GM18870 (cell line): Measurements from ENCODE around the gene MEIS2.

ENCODE experiments used
- ATAC-seq: cut with Tn5 transposase; IDR thresholded peaks from one replicate; pipeline ENCODE4 v1.9.1; 2021; ENCODE audit warnings: moderate library complexity; ENCODE audit not compliant: unreplicated experiment

Gene MEIS2

DNA sequence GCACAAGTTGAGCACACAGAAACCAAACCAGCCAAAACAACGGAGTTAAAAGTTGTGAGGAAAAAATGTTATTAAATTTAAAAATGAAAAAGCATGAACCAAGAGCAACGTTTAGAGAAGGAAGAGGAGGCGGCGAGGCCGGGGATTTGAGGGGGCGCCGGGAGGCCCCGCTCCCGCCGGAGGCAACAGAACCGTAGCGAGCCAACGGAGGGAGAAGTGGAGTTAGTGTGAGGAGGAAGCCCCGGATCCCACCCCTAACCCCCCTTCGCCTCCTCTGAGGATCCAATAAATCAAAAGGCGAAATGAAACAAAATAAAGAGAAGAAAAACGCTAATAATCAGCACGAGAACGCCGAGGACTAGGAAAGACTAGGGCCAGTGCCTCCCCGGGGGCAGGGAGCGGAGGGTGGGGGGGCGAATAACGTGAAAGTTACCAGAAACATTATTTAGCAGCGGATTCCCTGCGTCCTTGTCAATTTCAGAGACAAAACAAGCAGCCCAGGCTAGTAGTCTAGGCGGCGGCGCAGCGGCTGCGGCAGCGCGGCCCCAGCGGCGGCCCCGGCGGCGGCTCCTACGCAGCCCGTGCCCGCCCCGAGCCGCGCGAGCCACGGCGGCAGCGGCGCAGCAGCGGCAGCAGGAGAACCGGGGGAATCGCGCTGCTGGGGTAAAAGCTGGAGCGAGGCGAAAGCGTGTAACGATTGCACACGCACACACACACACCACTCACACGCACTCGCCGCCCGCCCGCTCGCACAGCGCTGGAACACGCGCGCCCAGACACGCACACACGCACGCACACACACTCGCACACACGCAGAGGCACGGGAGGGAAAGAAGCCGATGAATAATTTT, 1.7 kb downstream of the MEIS2 start:
- ATAC-seq: no peak

DNA sequence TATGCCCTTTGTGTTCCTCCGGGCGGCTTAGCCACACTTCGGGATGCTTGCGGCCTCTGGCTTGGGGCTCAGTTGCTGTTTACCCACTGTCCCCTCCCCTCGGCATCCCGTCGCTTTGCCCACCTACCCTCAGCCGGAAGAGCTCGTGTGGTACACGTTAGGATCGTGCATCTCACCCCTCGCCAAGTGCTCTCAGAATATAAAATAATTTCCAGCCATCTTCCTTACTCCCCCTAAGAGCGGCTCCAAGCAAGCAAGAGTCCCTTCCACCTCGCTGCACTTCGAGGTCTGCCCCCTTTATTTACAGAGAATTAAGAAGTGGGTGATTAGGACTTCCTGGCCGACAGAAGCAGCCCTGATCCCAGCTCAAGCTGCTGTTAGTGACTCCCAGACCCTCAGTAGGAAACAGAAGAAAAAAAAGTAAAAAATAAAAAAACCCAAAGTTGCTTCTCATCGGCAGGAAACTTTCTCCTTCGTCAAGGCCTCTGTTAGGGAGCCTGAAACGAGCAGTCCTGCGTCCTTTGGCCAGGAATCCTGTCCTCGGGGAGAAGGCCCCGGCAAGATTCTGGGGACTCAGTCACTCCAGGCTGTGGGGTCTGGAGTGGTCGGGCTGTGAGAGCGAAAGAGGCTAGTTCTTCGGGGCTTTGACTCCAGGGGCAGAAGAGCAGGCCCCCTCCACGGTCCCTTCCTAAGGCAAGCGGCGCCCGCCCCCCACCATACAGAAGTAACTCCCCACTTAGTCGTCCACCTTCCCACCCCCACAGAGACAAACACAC, 3.0 kb downstream of the MEIS2 start:
- ATAC-seq: no peak

DNA sequence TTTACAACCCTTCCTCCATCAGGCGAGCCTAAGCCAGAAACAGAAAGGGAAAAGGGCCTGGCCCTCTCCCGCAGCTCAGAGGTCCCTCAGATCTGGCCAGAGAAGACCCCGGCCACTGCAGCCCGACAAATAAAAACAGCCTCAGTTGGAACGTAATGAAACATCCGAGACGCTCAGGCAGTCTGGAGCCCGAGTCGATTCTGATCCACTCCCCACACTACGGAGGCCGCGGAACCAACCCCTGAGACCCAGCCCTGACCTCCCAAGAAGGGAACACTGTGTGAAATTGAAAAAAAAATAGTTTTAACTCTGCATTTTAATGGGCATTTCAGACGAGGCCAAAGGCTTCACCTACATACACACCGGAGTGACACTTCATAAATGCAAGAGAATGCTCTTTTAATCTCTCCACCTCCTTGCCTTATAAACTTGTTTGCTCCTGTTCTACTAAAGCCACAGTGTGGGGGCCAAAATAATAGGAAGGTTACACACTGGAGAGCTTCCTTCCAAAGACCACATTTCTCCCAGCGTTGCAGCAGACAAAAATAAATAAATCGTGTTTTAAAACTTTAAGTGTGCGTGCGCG, 3.7 kb downstream of the MEIS2 start:
- no peak for ATAC-seq

DNA sequence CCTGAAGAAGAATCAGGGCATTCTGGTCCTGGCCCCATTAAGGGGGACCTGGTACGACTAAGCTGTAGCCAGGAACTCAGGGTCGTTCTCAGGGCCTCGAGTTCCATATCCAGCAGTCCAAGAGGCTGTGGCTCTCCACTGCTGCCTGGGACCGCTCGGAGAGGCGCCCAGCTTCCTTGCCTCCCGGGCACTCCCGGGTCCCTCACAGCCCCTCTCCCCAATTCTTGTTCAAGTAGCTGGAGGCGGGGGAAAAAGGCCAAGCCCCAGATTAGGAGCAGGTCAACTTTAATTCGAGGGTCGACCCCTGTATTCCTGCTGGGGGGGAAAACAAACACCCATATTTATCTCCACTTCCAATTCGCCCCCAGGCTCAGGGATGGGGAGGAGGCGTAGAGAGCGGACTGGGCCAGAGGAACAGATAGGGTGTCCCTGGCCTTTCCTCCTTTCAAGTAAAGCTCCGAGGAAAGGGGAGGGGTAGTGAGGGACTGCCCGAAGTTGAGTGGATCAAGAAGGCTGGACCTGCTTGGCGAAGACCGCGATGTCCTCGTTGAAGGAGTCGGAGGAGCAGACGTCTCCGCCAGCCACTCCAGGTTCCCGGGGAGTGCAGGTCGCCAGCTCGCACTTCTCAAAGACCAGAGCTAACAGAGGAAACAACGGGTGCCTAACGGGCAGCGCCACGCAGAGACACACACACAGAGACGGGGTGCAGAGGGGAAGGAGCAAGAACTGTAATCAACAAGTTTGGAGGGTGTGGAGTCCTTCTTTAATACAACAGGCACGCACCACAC, 4.4 kb downstream of the MEIS2 start:
- ATAC-seq: no peak

DNA sequence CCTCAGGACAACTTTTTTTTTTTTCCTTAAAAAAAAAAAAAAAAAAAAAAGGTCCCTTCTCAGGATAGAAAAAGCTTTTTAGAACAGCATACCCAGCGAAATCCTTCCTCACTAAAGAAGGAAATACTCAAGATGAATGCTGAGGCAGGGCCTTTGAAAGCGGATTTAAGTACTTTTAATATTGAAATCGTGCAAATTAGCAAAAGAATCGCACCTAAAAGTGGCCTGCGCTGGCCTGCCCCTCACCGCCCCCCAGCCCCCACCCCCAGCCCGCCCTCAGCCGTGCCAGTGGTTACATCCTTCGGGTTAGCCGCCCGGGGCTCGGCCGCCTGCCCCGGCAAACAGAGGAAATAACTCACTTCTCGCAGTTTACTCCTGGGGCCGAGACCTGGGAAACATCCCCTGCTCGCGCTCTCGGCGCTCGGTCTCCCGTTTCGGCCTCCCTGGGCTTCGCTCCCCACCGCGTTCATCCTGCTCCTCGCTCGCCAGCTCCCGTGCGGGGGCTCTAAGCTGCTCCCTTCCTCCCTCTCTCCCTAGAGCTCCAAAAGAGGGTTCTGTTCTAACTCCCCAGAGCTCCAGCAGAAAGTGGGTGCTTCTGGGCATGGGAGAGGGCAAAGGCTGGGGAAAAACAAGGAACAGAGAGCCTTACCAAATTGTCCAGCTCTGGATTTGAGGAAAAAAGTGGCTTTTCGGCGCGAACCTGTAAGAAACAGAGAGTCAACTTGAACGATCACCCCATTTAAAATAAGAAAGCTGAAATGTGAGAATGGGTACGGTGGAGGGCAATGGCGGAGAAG, 5.2 kb downstream of the MEIS2 start:
- no peak for ATAC-seq

DNA sequence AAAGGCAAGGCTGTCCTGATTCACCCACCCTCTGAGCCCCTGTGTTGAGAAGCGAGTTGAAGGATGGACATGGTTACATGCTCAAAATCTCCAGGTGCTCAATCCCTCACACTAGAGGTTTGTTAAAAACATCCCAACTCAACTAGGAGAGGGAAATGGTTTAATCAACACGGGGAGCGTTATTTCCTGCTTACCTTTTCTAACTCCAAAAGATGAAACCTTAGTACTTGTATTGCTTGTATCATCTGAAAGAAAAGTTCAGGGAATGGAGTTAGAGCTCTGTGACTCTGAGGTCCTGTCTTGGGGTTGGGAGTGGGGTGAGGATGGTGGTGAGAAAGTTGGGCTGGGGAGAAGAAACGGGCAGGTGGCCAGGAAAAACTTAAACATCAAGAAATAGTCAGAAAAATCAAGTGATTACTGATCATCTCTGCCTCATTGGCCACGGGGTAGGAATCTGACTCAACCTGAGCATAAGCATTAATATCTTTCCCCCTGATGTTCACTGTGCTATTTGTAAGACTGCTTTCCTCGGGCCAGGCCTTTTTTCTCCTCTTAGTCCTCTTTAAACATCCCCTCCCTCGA, 5.9 kb downstream of the MEIS2 start:
- no peak for ATAC-seq

DNA sequence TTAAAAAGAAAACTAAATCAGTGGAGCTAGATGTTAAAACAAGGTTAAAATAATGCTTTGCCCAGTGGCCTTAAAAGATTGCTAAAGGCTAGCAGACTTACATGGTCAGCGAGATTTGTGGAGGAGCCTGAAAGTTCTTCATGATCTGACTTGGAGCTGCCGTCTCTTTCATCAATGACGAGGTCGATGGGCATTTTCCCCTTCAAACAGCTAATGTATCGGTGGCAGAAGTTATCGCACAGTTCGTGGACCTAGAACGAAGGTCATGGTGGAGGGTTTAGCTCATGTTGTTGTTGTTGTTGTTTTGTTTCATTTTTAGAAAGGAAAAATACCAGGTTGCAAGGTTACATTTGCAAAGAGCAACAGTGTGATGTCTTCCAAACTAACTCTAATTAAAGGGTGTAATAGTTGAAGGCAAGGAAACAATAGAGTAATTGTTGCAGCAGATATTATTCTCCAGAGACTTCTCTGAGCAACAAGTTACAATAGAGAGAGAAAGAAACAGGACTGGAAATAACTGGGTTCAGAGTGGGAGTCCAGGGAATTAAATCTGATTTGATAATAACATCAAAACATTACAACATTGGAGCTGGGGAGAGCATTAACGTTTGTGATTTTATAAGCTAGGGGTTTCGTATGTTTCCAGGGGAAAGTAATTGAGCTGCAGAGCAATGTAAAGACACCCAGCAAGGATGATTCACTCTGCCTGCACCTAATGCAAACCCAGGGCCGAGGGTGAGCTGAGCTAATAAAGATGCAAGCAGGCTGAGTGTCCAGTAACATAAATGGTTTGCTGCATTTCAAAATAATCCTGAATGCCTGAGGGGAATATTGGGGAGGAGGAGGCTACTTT, 6.6 kb downstream of the MEIS2 start:
- ATAC-seq: no peak

DNA sequence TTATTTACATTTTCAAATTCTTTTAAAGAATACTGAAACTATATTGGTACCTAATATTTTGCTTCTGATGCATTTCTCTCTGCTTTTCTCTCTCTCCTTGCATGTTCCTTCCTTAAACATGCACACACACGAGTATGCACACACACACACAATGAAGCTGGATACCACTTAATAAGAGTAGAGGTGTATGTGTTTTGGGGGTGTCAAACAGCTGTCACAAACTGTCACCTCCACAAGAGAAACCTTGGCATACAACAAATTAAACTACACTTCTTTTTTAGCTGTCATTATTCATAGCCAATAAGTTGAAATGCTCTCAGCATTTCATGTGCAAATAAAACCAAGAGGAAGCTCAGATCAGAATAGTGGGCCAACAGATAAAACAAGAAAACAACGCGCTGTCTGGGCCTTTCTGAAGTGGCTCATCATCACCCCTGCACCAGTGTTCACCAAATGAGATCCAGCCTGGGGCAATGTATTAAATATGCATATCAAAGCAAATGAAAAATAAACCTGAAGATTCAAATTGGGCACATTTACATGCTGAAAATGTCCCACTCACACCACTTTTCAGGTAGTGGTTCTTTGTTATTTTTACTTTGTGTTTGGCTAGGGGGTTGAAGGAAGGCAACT, 9.7 kb downstream of the MEIS2 start:
- no peak for ATAC-seq

DNA sequence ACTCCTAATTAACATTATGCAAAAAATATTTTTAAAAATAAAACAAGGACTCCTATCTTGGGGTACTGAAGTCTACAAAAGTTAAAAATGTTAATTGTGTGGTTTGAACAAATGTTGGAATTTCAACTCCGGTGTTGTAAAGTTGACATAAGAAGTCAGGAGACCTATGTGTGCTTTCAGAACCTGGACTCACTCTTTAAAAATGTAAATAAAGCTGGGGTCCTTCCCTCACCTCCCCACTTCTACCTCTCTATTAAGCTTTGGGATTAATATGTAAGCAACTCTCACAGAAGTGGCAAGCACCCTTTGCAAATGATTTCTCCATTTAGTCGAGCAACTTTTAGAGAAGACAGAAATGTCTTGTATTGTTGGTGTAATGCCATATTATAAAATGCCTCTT, 11.9 kb downstream of the MEIS2 start:
- no peak for ATAC-seq

DNA sequence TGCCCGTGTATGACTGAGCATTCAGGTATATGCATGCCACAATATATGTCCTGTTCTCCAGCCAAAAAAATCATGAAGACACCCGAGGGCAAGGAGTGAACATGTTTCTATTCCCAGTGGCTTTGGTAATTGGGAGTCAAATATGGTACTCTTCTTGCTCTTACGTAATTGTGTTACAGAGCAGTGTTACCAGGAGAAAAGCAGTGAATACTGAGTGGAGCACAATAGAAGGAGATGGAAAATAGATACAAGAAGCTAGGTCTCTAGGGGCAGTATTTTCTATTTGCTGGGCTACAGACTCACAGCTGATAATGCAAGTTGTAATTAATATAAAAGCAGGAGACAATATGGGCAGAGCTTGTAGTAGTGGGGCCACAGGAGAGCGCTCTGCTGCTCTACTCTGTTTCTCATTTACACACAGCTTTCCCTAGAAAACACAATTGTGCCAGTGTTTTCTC, 13.2 kb downstream of the MEIS2 start:
- no peak for ATAC-seq

DNA sequence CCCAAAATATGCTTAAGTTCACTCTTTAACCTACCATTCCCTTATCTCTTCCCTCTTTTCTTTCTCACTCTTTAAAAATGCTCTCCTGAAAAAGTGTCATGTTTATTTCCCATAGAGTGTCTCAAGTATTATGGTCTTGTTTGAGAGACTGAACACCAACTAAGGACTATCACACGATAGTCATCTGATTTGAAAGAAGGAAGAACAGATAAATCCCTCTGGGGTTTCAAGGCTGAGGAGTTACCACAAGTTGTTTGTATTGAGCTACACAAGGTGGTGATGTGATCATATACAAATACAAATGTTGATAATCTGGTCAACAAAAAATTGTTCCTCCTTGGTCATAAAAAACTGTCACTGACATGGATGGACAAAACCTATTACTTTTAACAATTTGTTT, 13.8 kb downstream of the MEIS2 start:
- ATAC-seq: no peak

DNA sequence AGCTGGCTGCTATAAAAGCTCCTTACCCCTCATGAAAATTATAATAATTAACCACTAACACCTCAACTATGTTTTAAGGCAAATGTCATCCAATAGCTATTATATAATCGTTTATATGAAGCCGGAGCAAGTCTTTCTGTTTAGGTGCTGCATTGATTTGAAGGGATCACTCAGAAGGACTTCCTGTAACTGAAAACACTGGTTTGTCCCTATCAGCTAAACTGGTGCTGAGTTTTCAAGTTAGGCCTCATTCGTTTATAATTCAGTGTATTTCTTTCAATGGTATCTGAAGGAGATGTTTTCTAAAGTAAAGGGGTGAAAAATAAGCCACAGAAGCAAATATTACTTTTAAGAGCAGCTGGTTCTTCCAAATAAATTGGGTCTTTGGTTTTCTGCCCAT, 14.2 kb downstream of the MEIS2 start:
- ATAC-seq: no peak

DNA sequence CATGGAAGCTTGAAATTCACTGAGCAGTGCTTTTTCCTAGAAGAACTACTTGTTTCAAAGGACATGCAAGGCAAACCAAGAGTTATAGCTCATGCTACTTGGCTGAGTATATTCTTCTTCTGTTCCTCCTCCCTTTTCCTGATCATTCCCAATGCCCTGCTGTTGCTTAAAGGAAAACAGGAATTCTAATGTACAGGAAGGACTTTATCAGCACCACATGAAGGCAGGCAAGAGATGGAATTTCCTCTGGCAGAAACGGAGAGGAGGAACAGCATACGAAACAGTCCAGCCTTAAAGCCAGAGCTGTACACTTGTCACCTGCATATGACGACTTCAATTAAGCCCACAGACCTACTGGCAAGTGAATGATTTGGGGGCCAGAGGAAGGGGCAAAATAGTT, 15.7 kb downstream of the MEIS2 start:
- no peak for ATAC-seq

DNA sequence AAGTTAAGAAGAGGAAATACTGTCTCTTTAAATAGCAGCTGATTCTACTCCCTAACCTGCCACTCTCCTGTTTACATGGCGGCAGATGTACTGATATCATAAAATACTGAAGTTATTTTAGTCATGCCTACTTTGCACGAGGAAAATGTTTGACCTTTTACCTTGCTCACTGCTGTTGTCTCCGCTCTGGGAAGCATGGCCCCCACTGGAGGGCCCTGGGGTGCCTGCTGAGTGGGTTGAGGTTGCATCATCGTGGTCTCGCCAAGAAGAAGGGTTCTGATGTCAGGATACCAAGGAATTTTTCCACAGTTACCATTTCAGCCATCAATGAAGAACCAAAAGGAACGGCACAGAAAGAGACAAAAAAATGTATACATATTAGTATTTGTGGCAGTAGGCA, 16.7 kb downstream of the MEIS2 start:
- no peak for ATAC-seq

DNA sequence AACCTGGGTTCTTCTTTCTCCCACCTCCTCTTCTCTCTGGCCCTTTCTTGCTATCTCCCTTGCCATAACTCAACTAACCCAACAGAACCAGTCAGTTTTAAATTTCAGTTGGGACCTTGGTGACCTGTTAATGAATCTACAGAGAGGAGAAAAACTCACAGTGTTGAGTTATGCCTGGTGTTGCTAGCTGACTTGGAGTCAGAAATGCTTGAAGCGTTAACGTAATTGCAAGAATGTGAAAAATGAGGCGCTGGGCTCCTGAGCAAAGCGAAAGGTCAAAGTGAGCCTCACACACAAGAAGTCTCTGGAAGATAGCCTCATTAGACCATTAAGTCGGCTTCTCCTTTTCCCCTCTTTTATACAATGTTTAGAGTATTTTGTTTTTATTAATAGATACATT, 18.4 kb downstream of the MEIS2 start:
- ATAC-seq: no peak

DNA sequence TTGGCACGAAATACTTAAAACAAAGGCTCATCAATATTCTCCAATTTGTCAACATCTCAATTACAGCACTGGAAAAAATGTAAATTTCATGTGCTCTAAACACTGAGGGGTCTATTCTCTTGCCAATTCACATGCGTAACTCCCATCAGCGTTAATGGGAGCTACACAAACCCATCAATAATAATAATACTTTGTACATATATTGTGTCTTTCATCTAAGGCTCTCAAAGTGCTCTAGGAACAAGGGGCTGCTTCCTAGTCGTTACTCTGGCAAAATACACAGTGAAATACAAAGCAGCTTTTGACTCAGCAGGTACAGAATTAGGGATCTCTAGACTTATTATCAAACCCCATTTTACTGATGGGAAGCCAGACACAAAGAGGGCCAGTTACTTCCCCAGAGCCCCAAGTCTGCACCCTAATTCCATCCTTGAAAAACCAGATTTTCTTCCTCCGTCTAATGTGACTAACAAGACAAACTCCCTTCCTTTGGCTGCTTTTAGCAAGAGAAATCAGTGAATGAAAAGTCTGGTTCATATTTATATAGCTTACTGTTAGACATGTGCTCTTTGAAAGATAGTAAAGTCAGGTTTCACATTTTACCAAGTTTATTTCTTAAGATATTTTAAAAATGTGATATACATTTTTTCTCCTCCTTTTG, 20.0 kb downstream of the MEIS2 start:
- ATAC-seq: no peak

DNA sequence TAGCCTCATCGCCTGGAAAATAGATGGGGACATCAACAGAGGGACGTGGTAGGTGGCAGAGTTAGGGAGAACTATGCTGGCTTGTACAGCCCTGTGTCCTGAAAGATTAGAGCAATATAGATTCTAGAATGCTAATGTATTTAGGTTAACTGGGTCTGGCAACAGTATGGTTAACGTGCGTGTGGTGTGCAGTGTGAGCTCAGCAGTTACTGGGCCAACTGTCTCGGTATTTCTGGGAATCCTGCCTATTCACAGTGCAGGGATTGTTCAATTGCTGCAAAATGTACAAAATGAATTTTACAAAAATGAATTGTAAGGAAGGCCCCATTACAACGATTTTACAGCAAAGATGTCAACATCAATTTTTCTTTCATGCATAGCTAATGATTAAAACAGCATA, 20.6 kb downstream of the MEIS2 start:
- ATAC-seq: no peak

DNA sequence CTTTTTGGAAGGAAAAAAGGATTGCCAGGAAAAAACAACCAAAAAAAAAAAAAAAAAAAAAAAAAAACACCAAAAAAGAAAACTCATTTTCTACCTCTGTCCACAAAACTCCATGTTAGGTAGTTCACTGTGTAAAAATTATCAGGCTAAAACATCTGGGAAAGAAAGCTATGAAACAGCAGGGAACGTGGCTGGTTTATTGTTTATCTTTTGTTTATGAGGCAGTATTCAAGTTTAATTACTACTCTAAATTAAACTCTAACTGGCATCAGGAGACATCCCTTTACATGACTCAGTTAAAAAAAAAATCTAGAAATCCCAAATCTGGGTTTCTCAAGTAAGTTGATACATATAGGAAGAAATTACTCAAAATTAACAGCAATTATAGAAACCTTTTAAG, 21.8 kb downstream of the MEIS2 start:
- no peak for ATAC-seq
